Measurements from ENCODE around the gene GOLGA1. TPM values are rescaled to one million over a fixed set of nuclear protein-coding genes. Genes with fewer than 3 reads are reported as not detected.
A peak's percentile ranks its signal among the peaks of the same experiment; 100 is the strongest.

The GOLGA1 gene
- total and polyA plus RNA-seq, 9 of the 15 experiments (the other 6 are each of a cell fraction or from before 2014, with no cell fraction given), result 2.9 to 15.9 (median 8.5) TPM

DNA sequence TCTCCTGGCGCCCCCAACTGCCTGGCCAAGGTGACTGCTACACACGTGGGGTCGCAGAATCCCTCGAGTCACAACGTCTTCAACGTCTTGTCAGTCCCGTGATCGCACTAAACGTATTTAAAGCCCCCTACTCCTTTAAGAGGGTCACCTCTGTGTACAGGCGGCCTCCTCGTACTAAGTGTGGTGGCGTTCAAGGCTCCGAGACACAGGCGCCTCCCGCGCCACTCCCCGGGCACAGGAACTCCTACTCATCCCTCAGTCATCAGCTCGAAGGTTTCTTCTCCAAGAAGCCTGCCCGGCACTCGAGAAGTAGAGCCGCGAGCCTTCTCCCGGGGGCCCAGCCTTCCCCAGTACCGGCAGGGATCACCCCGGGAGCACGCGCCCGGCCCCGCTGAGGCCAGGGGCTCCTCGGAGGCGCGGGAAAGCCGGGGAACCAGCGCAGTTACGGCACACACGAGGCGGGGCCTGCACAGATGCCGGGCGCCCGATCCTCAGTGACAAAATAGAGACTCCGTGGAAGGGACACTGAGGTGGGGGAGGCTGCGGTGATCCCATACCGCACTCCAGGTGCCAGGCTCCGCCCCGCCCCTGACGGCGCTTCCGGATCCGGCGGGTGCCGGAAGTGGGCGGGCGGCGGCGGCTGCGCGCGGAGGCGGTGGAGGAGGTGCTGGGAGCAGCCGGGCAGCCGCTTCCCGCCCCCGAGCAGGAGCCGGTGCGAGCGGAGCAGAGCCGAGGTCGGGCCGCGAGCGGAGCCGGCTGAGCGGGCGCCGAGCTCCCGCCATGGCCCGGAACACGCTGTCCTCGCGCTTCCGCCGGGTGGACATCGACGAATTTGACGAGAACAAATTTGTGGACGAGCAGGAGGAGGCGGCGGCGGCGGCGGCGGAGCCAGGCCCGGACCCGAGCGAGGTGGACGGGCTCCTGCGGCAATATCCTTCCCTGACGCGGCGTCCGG lies 72.1 kb downstream of the GOLGA1 start (continued):
- TF ChIP-seq RCOR1 (IDR thresholded peaks at IDR 0.05; ENCODE audit: borderline replicate concordance in 1 of 2, low read depth in 2 of 2, low read length in 2 of 2) (0 out of 4 replicates have a peak, but pooled peaks of 1 of the 2 experiments have one; percentile 18), KAT7 (CRISPR knock-in tag; IDR thresholded peaks at IDR 0.05; ENCODE audit: borderline replicate concordance) (peak; percentile 56; the same call in 1 of the 2 replicates), NFIC (IDR thresholded peaks at IDR 0.05) (peak; percentile 48; the same call in 1 of the 2 replicates), NONO (IDR thresholded peaks at IDR 0.05; ENCODE audit: low read depth in 2 of 2, low read length in 1 of 2) (peak in 1 of 2 experiments; percentile 64; a peak in 1 of 4 replicates), GTF2E2 (tag; IDR thresholded peaks at IDR 0.05) (0 out of 2 replicates have a peak, but pooled peaks have one; percentile 13), ATF7 (IDR thresholded peaks at IDR 0.05) (peak; percentile 62; the same call in 1 of the 2 replicates), MEIS2 (IDR thresholded peaks at IDR 0.05; ENCODE audit: partially characterized antibody) (peak; percentile 46), EGR1 (conservative IDR thresholded peaks at IDR 0.05) (peak; percentile 93), RAD51 (IDR thresholded peaks at IDR 0.05; ENCODE audit: borderline replicate concordance, low read depth) (peak; percentile 39; the same call in 1 of the 2 replicates), CBFA2T3 (IDR thresholded peaks at IDR 0.05) (0 out of 2 replicates have a peak, but pooled peaks have one; percentile 1), MTA3 (IDR thresholded peaks at IDR 0.05; ENCODE audit: borderline replicate concordance) (0 out of 2 replicates have a peak, but pooled peaks have one; percentile 66), POU5F1 (IDR thresholded peaks at IDR 0.05; ENCODE audit: borderline replicate concordance, low read depth, low read length, partially characterized antibody) (peak; percentile 21), ZNF316 (IDR thresholded peaks at IDR 0.05) (0 out of 2 replicates have a peak, but pooled peaks have one; percentile 1), MXI1 (IDR thresholded peaks at IDR 0.05; ENCODE audit: low read depth, low read length) (peak; percentile 77), ZFP91 (CRISPR knock-in tag; IDR thresholded peaks at IDR 0.05) (peak; percentile 84), CTBP1 (IDR thresholded peaks at IDR 0.05; ENCODE audit: borderline replicate concordance) (peak; percentile 61; the same call in 1 of the 2 replicates)
- TF ChIP-seq, protein P1, sequence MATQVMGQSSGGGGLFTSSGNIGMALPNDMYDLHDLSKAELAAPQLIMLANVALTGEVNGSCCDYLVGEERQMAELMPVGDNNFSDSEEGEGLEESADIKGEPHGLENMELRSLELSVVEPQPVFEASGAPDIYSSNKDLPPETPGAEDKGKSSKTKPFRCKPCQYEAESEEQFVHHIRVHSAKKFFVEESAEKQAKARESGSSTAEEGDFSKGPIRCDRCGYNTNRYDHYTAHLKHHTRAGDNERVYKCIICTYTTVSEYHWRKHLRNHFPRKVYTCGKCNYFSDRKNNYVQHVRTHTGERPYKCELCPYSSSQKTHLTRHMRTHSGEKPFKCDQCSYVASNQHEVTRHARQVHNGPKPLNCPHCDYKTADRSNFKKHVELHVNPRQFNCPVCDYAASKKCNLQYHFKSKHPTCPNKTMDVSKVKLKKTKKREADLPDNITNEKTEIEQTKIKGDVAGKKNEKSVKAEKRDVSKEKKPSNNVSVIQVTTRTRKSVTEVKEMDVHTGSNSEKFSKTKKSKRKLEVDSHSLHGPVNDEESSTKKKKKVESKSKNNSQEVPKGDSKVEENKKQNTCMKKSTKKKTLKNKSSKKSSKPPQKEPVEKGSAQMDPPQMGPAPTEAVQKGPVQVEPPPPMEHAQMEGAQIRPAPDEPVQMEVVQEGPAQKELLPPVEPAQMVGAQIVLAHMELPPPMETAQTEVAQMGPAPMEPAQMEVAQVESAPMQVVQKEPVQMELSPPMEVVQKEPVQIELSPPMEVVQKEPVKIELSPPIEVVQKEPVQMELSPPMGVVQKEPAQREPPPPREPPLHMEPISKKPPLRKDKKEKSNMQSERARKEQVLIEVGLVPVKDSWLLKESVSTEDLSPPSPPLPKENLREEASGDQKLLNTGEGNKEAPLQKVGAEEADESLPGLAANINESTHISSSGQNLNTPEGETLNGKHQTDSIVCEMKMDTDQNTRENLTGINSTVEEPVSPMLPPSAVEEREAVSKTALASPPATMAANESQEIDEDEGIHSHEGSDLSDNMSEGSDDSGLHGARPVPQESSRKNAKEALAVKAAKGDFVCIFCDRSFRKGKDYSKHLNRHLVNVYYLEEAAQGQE (IDR thresholded peaks at IDR 0.05; ENCODE audit: borderline replicate concordance), result no peak
- TF ChIP-seq, protein P1 (CRISPR knock-in tag; IDR thresholded peaks at IDR 0.05; ENCODE audit: low read depth), result 0 out of 2 replicates have a peak, but pooled peaks have one; percentile 57
